22Rv1 (cell line): ENCODE data around the gene REL.

Experiments
- ZFX ChIP-seq: fragments of 450-650 bp; IDR thresholded peaks from 2 replicates; pipeline ENCODE4 v1.6.1; 2017; ENCODE audit warnings: antibody characterized with exemption, borderline replicate concordance
- TF ChIP-seq, protein P1 (sequence below): fragments of 450-650 bp; IDR thresholded peaks from 2 replicates; pipeline ENCODE4 v1.5.1; 2017; ENCODE audit warnings: mild to moderate bottlenecking

DNA sequence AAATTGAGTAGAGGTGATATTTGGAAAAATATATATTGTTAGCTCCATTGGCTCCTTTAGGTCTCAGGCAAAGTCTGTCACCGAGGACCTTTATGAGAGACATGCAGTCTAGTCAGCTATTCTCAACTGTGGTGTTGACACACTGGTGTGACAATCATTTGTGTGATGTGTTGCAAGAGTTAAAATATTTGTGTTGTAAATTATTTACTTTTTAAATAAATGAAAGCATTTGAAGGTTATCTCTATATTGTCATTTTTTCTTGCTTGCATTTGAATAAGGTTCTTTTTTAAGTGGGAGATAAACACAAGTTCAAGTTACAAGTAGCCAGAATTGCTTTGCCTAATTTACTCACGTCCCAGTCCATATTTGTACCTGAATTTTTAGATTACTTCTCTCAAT is 4.3 kb downstream of the REL start:
- TF ChIP-seq, protein P1, sequence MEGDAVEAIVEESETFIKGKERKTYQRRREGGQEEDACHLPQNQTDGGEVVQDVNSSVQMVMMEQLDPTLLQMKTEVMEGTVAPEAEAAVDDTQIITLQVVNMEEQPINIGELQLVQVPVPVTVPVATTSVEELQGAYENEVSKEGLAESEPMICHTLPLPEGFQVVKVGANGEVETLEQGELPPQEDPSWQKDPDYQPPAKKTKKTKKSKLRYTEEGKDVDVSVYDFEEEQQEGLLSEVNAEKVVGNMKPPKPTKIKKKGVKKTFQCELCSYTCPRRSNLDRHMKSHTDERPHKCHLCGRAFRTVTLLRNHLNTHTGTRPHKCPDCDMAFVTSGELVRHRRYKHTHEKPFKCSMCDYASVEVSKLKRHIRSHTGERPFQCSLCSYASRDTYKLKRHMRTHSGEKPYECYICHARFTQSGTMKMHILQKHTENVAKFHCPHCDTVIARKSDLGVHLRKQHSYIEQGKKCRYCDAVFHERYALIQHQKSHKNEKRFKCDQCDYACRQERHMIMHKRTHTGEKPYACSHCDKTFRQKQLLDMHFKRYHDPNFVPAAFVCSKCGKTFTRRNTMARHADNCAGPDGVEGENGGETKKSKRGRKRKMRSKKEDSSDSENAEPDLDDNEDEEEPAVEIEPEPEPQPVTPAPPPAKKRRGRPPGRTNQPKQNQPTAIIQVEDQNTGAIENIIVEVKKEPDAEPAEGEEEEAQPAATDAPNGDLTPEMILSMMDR = no peak
- no peak for TF ChIP-seq ZFX
